ENCODE results near the gene RSPH1.

RSPH1 gene

GRCh38 chr21:42522271-42522670 is 26.2 kb upstream of the RSPH1 start:
- ATAC-seq: no peak
- TF ChIP-seq CREB5 (CRISPR knock-in tag; IDR thresholded peaks at IDR 0.05; ENCODE audit: low read depth): no peak
- TF ChIP-seq CSRNP3 (CRISPR knock-in tag; IDR thresholded peaks at IDR 0.05): no peak
- TF ChIP-seq PPARA (CRISPR knock-in tag; IDR thresholded peaks at IDR 0.05; ENCODE audit: borderline replicate concordance): no peak
- no peak for TF ChIP-seq BACH2 (CRISPR knock-in tag; IDR thresholded peaks at IDR 0.05; ENCODE audit: borderline replicate concordance)
- TF ChIP-seq ZFP3 (CRISPR knock-in tag; IDR thresholded peaks at IDR 0.05): no peak
- TF ChIP-seq ZNF565 (CRISPR knock-in tag; conservative IDR thresholded peaks at IDR 0.05; ENCODE audit: low read depth): no peak
- TF ChIP-seq, protein P1, sequence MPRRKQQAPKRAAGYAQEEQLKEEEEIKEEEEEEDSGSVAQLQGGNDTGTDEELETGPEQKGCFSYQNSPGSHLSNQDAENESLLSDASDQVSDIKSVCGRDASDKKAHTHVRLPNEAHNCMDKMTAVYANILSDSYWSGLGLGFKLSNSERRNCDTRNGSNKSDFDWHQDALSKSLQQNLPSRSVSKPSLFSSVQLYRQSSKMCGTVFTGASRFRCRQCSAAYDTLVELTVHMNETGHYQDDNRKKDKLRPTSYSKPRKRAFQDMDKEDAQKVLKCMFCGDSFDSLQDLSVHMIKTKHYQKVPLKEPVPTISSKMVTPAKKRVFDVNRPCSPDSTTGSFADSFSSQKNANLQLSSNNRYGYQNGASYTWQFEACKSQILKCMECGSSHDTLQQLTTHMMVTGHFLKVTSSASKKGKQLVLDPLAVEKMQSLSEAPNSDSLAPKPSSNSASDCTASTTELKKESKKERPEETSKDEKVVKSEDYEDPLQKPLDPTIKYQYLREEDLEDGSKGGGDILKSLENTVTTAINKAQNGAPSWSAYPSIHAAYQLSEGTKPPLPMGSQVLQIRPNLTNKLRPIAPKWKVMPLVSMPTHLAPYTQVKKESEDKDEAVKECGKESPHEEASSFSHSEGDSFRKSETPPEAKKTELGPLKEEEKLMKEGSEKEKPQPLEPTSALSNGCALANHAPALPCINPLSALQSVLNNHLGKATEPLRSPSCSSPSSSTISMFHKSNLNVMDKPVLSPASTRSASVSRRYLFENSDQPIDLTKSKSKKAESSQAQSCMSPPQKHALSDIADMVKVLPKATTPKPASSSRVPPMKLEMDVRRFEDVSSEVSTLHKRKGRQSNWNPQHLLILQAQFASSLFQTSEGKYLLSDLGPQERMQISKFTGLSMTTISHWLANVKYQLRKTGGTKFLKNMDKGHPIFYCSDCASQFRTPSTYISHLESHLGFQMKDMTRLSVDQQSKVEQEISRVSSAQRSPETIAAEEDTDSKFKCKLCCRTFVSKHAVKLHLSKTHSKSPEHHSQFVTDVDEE (CRISPR knock-in tag; IDR thresholded peaks at IDR 0.05): no peak

DNA sequence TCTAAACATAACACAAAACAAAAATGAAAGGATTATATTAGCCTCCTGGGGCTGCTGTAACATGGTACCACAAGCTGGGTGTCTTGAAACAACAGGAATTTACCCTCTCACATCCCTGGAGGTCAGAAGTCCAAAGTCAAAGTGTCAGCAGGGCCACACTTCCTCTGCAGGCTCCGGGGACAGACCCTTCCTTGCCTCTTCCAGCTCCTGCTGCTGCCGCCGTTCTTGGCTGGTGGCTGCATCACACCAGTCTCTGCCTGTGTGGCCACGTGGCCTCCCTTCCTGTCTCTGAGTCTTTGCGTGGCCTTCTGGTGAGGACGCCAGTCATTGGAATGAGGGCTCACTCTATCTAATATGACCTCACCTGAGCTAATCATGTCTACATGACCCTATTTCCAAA is 25.8 kb upstream of the RSPH1 start:
- no peak for ATAC-seq
- no peak for TF ChIP-seq OSR1 (CRISPR knock-in tag; IDR thresholded peaks at IDR 0.05)
- no peak for TF ChIP-seq PPARA (CRISPR knock-in tag; IDR thresholded peaks at IDR 0.05; ENCODE audit: borderline replicate concordance)
- TF ChIP-seq TOX (CRISPR knock-in tag; IDR thresholded peaks at IDR 0.05; ENCODE audit: borderline replicate concordance): no peak
- no peak for TF ChIP-seq ESRRG (CRISPR knock-in tag; IDR thresholded peaks at IDR 0.05)
- no peak for TF ChIP-seq ARNTL (CRISPR knock-in tag; IDR thresholded peaks at IDR 0.05; ENCODE audit: borderline replicate concordance, low read depth)
- no peak for TF ChIP-seq TCF4 (CRISPR knock-in tag; IDR thresholded peaks at IDR 0.05; ENCODE audit: borderline replicate concordance)
- no peak for TF ChIP-seq RARB (CRISPR knock-in tag; IDR thresholded peaks at IDR 0.05)
- TF ChIP-seq SNAI2 (CRISPR knock-in tag; IDR thresholded peaks at IDR 0.05): no peak
- TF ChIP-seq CSRNP3 (CRISPR knock-in tag; IDR thresholded peaks at IDR 0.05): no peak
- no peak for TF ChIP-seq CREB5 (CRISPR knock-in tag; IDR thresholded peaks at IDR 0.05; ENCODE audit: low read depth)

DNA sequence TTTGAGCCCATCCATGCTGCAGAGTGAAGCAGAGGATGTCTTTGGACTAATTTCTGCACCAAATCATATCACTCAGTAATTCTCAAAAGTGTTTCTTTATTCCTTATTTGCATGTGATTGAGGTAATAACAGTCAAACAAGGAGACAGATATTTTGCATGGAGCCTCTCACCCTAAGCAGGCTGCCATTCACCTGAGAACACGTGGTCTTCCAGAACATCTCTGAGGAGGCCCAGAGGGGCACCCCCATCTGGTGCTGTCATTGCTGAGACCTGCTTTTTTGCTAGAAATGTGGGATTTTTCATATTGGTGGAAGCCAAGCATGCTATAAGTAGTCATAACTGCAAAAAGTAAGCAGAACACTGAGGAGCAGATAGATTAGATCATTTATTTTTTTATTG is 25.4 kb upstream of the RSPH1 start:
- ATAC-seq: no peak
- TF ChIP-seq ARNTL (CRISPR knock-in tag; IDR thresholded peaks at IDR 0.05; ENCODE audit: borderline replicate concordance, low read depth) (no peak), ZFP3 (CRISPR knock-in tag; IDR thresholded peaks at IDR 0.05) (no peak), GLIS3 (CRISPR knock-in tag; IDR thresholded peaks at IDR 0.05) (no peak), CSDC2 (CRISPR knock-in tag; IDR thresholded peaks at IDR 0.05) (no peak), PPARA (CRISPR knock-in tag; IDR thresholded peaks at IDR 0.05; ENCODE audit: borderline replicate concordance) (no peak), ISL1 (CRISPR knock-in tag; IDR thresholded peaks at IDR 0.05) (no peak), TCF4 (CRISPR knock-in tag; IDR thresholded peaks at IDR 0.05; ENCODE audit: borderline replicate concordance) (no peak), TOX (CRISPR knock-in tag; IDR thresholded peaks at IDR 0.05; ENCODE audit: borderline replicate concordance) (no peak), CREB5 (CRISPR knock-in tag; IDR thresholded peaks at IDR 0.05; ENCODE audit: low read depth) (no peak), ZNF565 (CRISPR knock-in tag; conservative IDR thresholded peaks at IDR 0.05; ENCODE audit: low read depth) (no peak)
